Loucy (cell line): ENCODE data around the gene SHISA3.

Source experiments
- H2AFZ ChIP-seq: fragments of 200-600 bp; sonication (generic); 2 replicates; pipeline ENCODE4 v1.6.0; 2016; ENCODE audit warnings: antibody characterized with exemption, mild to moderate bottlenecking, low read length, moderate library complexity
- H3F3A ChIP-seq: fragments of 200-600 bp; 2 replicates; pipeline ENCODE4 v1.6.0; 2016; ENCODE audit warnings: antibody characterized with exemption, low read depth, mild to moderate bottlenecking
- H3K27me3 ChIP-seq: fragments of 200-600 bp; sonication (generic); 2 replicates; pipeline ENCODE4 v1.6.1; 2014; ENCODE audit warnings: low read length, mild to moderate bottlenecking; ENCODE audit not compliant: insufficient read depth, poor library complexity, severe bottlenecking
- H3K36me3 ChIP-seq: fragments of 200-600 bp; sonication (generic); 2 replicates; pipeline ENCODE4 v1.6.1; 2016; ENCODE audit warnings: low read length; ENCODE audit not compliant: insufficient read depth
- H3K4me1 ChIP-seq: fragments of 200-600 bp; sonication (generic); 2 replicates; pipeline ENCODE4 v1.5.1; 2014; ENCODE audit warnings: low read length, mild to moderate bottlenecking; ENCODE audit not compliant: insufficient read depth, poor library complexity, severe bottlenecking
- H3K4me2 ChIP-seq: fragments of 200-600 bp; sonication (generic); 2 replicates; pipeline ENCODE4 v1.6.0; 2014; ENCODE audit warnings: antibody characterized with exemption, low read length, low read depth, mild to moderate bottlenecking; ENCODE audit not compliant: poor library complexity, severe bottlenecking
- H3K4me3 ChIP-seq: fragments of 200-600 bp; sonication (generic); 2 replicates; pipeline ENCODE4 v1.5.1; 2014; ENCODE audit warnings: low read length, mild to moderate bottlenecking, mixed read lengths; ENCODE audit not compliant: poor library complexity, severe bottlenecking
- H3K79me2 ChIP-seq: fragments of 200-600 bp; sonication (generic); 2 replicates; pipeline ENCODE4 v1.6.1; 2014; ENCODE audit warnings: low read length; ENCODE audit not compliant: insufficient read depth
- H3K9ac ChIP-seq: fragments of 200-600 bp; sonication (generic); 2 replicates; pipeline ENCODE4 v1.6.0; 2014; ENCODE audit warnings: mild to moderate bottlenecking, low read depth, low read length, moderate library complexity; ENCODE audit not compliant: poor library complexity, severe bottlenecking
- H3K9me2 ChIP-seq: fragments of 200-600 bp; sonication (generic); replicated peaks from 2 replicates; pipeline ENCODE4 v1.6.1; 2016; ENCODE audit warnings: low read depth, low read length, mixed read lengths
- H3K9me3 ChIP-seq: fragments of 200-600 bp; sonication (generic); 2 replicates; pipeline ENCODE4 v1.6.1; 2014; ENCODE audit warnings: mild to moderate bottlenecking, antibody characterized with exemption, low read length, low read depth; ENCODE audit not compliant: insufficient read depth
- H4K20me1 ChIP-seq: fragments of 200-600 bp; sonication (generic); 2 replicates; pipeline ENCODE4 v1.6.0; 2014; ENCODE audit warnings: antibody characterized with exemption, low read length, mild to moderate bottlenecking; ENCODE audit not compliant: insufficient read depth, poor library complexity, severe bottlenecking
- EZH2phosphoT487 ChIP-seq: fragments of 200-600 bp; IDR thresholded peaks from 2 replicates; pipeline ENCODE4 v1.6.1; 2018; ENCODE audit warnings: antibody characterized with exemption, mild to moderate bottlenecking, moderate library complexity, borderline replicate concordance
- TF ChIP-seq, protein P1 (sequence below): fragments of 200-600 bp; sonication (generic); conservative IDR thresholded peaks from 2 replicates; pipeline ENCODE4 v1.5.1; 2014; ENCODE audit warnings: mild to moderate bottlenecking, antibody characterized with exemption, low read length

SHISA3 gene

DNA sequence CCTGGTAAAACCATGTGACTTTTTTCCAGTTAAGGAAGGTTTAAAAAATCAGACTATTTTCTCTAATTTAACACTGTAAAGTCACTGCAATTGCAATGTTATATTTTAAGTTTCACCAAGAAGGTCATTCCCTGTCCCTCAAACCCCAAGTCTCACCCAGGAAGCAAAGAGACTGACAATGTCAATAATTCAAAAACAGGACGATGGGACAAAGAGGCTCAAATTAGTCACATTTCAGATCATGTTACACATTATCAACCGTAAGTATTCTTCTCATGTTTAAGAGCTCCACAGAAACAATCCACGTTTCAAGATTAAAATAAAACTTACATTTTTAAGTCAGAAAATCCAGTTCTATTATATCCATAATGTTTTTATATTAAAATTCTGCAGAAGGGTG lies 13.2 kb downstream of the SHISA3 start:
- H3K9me2 ChIP-seq = no peaks in the 10 kb centered on the region
- H3K27me3 ChIP-seq = no peaks in the 10 kb centered on the region
- no peak overlapping the region for H3K4me3 ChIP-seq
- H2AFZ ChIP-seq = no peak overlapping the region
- H3K9ac ChIP-seq = no peak overlapping the region
- TF ChIP-seq, protein P1, sequence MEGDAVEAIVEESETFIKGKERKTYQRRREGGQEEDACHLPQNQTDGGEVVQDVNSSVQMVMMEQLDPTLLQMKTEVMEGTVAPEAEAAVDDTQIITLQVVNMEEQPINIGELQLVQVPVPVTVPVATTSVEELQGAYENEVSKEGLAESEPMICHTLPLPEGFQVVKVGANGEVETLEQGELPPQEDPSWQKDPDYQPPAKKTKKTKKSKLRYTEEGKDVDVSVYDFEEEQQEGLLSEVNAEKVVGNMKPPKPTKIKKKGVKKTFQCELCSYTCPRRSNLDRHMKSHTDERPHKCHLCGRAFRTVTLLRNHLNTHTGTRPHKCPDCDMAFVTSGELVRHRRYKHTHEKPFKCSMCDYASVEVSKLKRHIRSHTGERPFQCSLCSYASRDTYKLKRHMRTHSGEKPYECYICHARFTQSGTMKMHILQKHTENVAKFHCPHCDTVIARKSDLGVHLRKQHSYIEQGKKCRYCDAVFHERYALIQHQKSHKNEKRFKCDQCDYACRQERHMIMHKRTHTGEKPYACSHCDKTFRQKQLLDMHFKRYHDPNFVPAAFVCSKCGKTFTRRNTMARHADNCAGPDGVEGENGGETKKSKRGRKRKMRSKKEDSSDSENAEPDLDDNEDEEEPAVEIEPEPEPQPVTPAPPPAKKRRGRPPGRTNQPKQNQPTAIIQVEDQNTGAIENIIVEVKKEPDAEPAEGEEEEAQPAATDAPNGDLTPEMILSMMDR = no peak
- TF ChIP-seq EZH2phosphoT487 = no peak
- no peak overlapping the region for H3K4me2 ChIP-seq
- no peaks in the 10 kb centered on the region for H3F3A ChIP-seq
- no peaks in the 10 kb centered on the region for H3K9me3 ChIP-seq
- H3K79me2 ChIP-seq = no peaks in the 10 kb centered on the region
- no peaks in the 10 kb centered on the region for H4K20me1 ChIP-seq
- peaks cover 4% of the 10 kb centered on the region; the same call in 1 of the 2 replicates for H3K36me3 ChIP-seq
- H3K4me1 ChIP-seq = no peaks in the 10 kb centered on the region

DNA sequence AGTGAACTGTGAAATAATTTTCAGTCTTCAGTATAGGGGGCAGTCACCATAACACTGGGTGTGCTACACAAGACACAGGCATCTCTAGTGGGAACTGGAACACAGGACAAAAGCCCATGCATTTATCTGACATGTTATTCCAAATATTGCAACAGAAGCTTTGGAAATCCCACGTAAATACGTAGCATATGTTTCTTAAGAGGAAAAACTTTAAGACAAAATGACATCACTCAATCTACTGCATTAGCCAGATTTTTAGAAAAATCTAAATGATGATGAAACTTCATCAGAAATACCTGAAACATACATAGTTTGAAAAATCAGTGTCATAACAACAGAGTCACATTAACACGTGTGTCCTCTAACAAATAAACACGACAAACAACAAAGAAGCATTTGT lies 14.5 kb downstream of the SHISA3 start:
- Histone ChIP-seq H3K9me3 (no peaks in the 10 kb centered on the region), H4K20me1 (no peaks in the 10 kb centered on the region), H3K4me1 (no peaks in the 10 kb centered on the region), H3K4me3 (no peak overlapping the region), H3K9ac (no peak overlapping the region), H3K9me2 (no peaks in the 10 kb centered on the region), H3K4me2 (no peak overlapping the region), H2AFZ (no peak overlapping the region), H3K27me3 (no peaks in the 10 kb centered on the region), H3K36me3 (peaks cover 4% of the 10 kb centered on the region; the same call in 1 of the 2 replicates), H3K79me2 (no peaks in the 10 kb centered on the region), H3F3A (no peaks in the 10 kb centered on the region)
- no peak for TF ChIP-seq EZH2phosphoT487
- TF ChIP-seq, protein P1 = no peak

DNA sequence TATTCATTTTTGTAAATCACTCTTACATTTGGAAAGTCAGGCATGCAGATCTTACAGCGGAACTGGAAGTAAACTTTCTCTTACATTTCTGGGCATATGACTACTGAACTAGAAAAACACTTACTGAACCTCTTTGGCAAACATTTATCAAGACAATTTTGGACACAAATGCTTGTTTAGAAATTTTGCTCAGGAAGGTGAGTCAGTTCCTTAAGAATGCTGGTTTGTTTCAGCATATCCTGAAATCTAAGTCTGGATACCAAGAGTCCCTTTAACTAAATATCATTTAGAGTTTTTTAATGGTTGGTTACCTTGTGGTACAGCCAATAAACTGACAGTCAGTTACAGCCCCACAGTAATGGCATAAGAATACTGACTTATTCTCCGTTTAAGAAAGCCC lies 15.0 kb downstream of the SHISA3 start:
- Histone ChIP-seq H3K9me2 (no peaks in the 10 kb centered on the region), H3K4me1 (no peaks in the 10 kb centered on the region), H3F3A (no peaks in the 10 kb centered on the region), H3K79me2 (no peaks in the 10 kb centered on the region), H4K20me1 (no peaks in the 10 kb centered on the region), H3K4me2 (no peak overlapping the region), H3K4me3 (no peak overlapping the region), H3K27me3 (no peaks in the 10 kb centered on the region), H3K9me3 (no peaks in the 10 kb centered on the region), H3K9ac (no peak overlapping the region), H3K36me3 (peaks cover 4% of the 10 kb centered on the region; the same call in 1 of the 2 replicates), H2AFZ (no peak overlapping the region)
- no peak for TF ChIP-seq EZH2phosphoT487
- TF ChIP-seq, protein P1 = no peak
